Measurements from ENCODE around the gene RSF1.

Gene RSF1

DNA sequence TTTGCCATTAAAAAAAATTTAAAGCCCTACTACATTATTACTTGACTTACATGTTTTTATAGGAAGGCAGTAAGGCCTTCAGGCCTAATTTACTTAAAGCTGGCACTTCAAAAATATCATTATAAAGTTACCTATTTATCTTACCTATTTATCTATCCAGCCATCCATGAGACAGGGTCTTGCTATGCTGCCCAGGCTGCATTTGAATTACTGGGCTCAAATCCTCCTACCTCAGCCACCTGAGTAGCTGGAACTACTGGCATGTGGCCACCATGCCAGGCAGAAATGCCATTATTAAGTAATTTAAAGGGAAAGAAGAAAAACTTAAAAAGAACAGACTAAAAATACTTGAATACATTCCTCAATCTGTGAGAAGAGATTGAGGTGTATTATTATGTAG is 122.7 kb downstream of the RSF1 start:
- TF ChIP-seq, protein P1, sequence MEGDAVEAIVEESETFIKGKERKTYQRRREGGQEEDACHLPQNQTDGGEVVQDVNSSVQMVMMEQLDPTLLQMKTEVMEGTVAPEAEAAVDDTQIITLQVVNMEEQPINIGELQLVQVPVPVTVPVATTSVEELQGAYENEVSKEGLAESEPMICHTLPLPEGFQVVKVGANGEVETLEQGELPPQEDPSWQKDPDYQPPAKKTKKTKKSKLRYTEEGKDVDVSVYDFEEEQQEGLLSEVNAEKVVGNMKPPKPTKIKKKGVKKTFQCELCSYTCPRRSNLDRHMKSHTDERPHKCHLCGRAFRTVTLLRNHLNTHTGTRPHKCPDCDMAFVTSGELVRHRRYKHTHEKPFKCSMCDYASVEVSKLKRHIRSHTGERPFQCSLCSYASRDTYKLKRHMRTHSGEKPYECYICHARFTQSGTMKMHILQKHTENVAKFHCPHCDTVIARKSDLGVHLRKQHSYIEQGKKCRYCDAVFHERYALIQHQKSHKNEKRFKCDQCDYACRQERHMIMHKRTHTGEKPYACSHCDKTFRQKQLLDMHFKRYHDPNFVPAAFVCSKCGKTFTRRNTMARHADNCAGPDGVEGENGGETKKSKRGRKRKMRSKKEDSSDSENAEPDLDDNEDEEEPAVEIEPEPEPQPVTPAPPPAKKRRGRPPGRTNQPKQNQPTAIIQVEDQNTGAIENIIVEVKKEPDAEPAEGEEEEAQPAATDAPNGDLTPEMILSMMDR (IDR thresholded peaks at IDR 0.05; ENCODE audit: unreplicated experiment in 3 of 3), result no peak
- H3K36me3 Mint-ChIP-seq (ENCODE audit: low read depth), result peaks cover 76% of the 10 kb centered on the region
- H3K4me3 Mint-ChIP-seq, result no peak overlapping the region
- H3K27me3 Mint-ChIP-seq (ENCODE audit: low read depth), result no peaks in the 10 kb centered on the region
- H3K9me3 Mint-ChIP-seq, result no peaks in the 10 kb centered on the region
- H3K27ac Mint-ChIP-seq, result no peak overlapping the region
- H3K4me1 Mint-ChIP-seq, result no peaks in the 10 kb centered on the region

DNA sequence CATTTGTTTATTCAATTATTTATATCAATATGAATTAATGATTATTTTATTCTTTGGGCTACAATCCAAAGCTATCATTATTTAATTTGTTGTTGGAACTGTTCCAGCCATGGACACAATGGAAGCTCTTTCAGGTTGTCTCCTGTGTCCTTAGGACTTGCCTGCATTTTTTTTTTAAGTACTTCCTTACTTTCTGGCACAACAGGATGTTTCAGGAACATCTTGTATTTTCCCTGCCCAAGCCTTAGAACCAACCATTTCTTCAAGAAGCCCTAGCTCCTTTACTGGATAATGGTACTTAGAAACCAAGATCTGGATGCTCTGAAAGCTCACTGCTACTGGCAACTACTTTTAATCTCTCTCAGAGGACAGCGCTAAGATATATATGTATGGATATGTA is 125.1 kb downstream of the RSF1 start:
- H3K4me1 Mint-ChIP-seq, result no peaks in the 10 kb centered on the region
- H3K27ac Mint-ChIP-seq, result no peak overlapping the region
- no peak overlapping the region for H3K4me3 Mint-ChIP-seq
- no peaks in the 10 kb centered on the region for H3K27me3 Mint-ChIP-seq (ENCODE audit: low read depth)
- H3K36me3 Mint-ChIP-seq (ENCODE audit: low read depth), result peaks cover 67% of the 10 kb centered on the region
- H3K9me3 Mint-ChIP-seq, result no peaks in the 10 kb centered on the region
- TF ChIP-seq, protein P1 (IDR thresholded peaks at IDR 0.05; ENCODE audit: unreplicated experiment in 3 of 3), result no peak

DNA sequence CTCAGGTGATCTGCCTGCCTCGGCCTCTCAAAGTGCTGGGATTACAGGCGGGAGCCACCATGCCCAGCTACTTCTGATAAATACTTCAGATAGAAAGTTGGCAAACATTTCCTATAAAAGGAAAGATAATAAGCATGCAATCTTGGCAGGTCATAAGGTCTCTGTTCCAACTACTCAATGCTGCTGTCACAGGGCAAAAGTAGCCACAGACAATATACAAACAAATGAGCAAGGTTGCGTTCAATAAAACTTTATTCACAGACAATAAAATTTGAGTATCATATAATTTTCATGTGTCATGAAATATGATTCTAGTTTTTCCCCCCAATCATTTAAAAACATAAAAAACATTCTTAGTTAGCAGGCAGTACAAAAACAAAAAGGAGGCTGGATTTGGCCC is 129.9 kb downstream of the RSF1 start:
- TF ChIP-seq, protein P1 (IDR thresholded peaks at IDR 0.05; ENCODE audit: unreplicated experiment in 3 of 3), result no peak
- Mint-ChIP-seq H3K9me3 (no peaks in the 10 kb centered on the region), H3K27me3 (ENCODE audit: low read depth) (no peaks in the 10 kb centered on the region), H3K4me1 (peaks cover 7% of the 10 kb centered on the region), H3K27ac (no peak overlapping the region), H3K4me3 (no peak overlapping the region), H3K36me3 (ENCODE audit: low read depth) (peaks cover 58% of the 10 kb centered on the region)

DNA sequence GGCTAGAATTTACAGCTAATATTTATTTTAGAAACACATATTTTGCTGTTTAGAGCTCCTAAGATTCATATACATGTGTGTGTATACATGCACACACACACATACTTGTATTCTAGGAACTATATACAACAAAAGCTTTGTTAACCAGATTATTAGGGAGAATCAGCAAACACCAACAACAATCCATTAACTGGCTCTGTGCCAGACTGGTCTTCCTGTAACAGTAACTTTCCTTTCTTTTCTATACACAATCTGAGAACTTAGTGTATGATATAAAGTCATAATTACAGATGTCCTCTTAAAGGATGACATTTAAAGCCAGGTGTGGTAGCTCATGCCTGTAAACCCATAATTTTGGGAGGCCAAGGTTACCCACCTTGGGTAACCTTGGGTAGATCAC is 133.4 kb downstream of the RSF1 start:
- Mint-ChIP-seq H3K9me3 (no peaks in the 10 kb centered on the region), H3K27me3 (ENCODE audit: low read depth) (no peaks in the 10 kb centered on the region), H3K4me3 (no peak overlapping the region), H3K36me3 (ENCODE audit: low read depth) (peaks cover 56% of the 10 kb centered on the region), H3K27ac (no peak overlapping the region), H3K4me1 (peaks cover 7% of the 10 kb centered on the region)
- TF ChIP-seq, protein P1 (IDR thresholded peaks at IDR 0.05; ENCODE audit: unreplicated experiment in 3 of 3), result no peak

GRCh38 chr11:77677138-77677537 is 143.4 kb downstream of the RSF1 start:
- TF ChIP-seq, protein P1 (IDR thresholded peaks at IDR 0.05; ENCODE audit: unreplicated experiment in 3 of 3), result no peak
- no peaks in the 10 kb centered on the region for H3K27me3 Mint-ChIP-seq (ENCODE audit: low read depth)
- H3K4me3 Mint-ChIP-seq, result no peak overlapping the region
- H3K4me1 Mint-ChIP-seq, result no peaks in the 10 kb centered on the region
- H3K27ac Mint-ChIP-seq, result no peak overlapping the region
- H3K9me3 Mint-ChIP-seq, result no peaks in the 10 kb centered on the region
- H3K36me3 Mint-ChIP-seq (ENCODE audit: low read depth), result peaks cover 74% of the 10 kb centered on the region

GRCh38 chr11:77672264-77672663 is 148.3 kb downstream of the RSF1 start:
- H3K27me3 Mint-ChIP-seq (ENCODE audit: low read depth), result no peaks in the 10 kb centered on the region
- no peaks in the 10 kb centered on the region for H3K9me3 Mint-ChIP-seq
- no peak overlapping the region for H3K4me3 Mint-ChIP-seq
- TF ChIP-seq, protein P1 (IDR thresholded peaks at IDR 0.05; ENCODE audit: unreplicated experiment in 3 of 3), result no peak
- no peaks in the 10 kb centered on the region for H3K4me1 Mint-ChIP-seq
- peaks cover 86% of the 10 kb centered on the region for H3K36me3 Mint-ChIP-seq (ENCODE audit: low read depth)
- no peak overlapping the region for H3K27ac Mint-ChIP-seq
